ENCODE data around the gene ENPP1.

Gene ENPP1

DNA sequence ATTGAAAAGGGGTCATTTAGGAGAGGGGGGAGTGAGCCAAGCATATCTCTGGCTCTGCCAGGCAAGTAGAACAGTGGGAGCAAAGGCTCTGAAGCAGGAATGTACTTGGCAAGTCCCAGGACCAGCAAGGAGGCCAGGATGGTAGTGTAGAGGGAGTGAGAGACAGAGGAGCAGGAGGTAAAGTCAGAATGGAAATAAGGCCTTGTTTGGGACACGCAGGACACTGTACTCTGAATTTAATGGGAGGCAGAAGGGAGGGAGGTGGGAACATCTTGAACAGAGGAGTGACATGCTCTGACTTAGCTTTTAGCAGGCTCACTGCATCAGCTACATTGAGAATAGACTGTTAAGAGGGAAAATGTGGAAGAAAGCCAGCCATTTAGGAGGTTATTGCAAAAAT is 37.0 kb upstream of the ENPP1 start:
- TF ChIP-seq, protein P1, sequence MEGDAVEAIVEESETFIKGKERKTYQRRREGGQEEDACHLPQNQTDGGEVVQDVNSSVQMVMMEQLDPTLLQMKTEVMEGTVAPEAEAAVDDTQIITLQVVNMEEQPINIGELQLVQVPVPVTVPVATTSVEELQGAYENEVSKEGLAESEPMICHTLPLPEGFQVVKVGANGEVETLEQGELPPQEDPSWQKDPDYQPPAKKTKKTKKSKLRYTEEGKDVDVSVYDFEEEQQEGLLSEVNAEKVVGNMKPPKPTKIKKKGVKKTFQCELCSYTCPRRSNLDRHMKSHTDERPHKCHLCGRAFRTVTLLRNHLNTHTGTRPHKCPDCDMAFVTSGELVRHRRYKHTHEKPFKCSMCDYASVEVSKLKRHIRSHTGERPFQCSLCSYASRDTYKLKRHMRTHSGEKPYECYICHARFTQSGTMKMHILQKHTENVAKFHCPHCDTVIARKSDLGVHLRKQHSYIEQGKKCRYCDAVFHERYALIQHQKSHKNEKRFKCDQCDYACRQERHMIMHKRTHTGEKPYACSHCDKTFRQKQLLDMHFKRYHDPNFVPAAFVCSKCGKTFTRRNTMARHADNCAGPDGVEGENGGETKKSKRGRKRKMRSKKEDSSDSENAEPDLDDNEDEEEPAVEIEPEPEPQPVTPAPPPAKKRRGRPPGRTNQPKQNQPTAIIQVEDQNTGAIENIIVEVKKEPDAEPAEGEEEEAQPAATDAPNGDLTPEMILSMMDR (IDR thresholded peaks at IDR 0.05; ENCODE audit: low read depth, low read length, missing control alignments): no peak
- DNase-seq (ENCODE audit: low read depth): no peak
- no peak overlapping the region for H3K4me3 ChIP-seq (ENCODE audit: low read depth, low read length)
- in situ Hi-C loops (cut with HindIII; ENCODE audit: low sequenced_read_pairs): no loop called here

DNA sequence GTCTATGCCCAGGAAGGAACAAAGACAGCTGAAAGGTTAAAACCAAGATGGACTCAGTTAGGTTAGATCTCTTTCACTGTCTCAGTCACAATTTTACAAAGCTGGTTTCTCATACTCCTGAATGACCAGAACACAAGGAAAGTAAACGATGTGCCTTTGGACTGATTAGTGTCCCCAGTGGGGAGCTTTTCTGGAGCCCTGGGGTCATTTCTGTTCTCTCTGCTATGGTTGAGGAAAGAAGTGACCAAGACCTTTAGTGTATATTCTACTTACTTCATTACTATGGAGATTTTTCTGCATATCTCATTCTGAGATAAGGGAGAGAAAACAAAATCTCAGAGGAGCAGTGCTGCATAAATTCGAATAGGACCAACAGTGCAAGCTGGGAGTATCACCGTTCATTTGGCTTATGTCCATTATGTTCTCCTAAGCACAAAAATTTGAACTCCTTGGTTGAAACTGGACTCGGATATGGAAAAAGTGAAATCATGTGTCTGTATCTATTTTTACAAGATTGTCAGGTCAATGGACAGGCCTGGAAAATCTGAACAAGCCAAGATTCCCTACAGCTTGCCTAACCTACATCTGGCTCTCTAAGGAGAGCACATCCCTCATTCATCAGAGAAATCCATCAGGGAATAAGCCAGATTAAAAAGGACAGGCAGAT is 34.4 kb upstream of the ENPP1 start:
- H3K4me3 ChIP-seq (ENCODE audit: low read depth, low read length): no peak overlapping the region
- TF ChIP-seq, protein P1 (IDR thresholded peaks at IDR 0.05; ENCODE audit: low read depth, low read length, missing control alignments): no peak
- no peak for DNase-seq (ENCODE audit: low read depth)
- in situ Hi-C loops (cut with HindIII; ENCODE audit: low sequenced_read_pairs): no loop called here

DNA sequence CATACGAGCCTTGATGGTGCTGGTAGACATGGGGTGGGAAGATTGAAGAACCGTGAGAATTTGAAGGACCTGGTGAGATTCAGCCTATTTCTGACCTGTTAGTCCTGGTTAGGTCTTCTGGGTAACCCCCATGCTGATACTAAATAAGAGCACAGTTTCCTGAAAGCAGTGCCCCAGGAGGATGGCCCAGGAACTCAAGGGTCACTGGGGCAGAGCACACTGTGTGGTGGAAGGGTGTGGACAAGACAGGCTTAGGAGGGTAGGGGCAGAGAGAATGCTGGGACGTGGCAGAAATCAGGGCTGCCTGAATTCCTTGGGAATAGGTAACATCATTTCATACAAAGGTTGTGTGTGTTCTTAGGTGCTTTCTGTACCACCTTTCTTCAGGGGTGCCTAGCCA is 31.9 kb upstream of the ENPP1 start:
- in situ Hi-C loops (cut with HindIII; ENCODE audit: low sequenced_read_pairs): no loop called here
- H3K4me3 ChIP-seq (ENCODE audit: low read depth, low read length): no peak overlapping the region
- no peak for DNase-seq (ENCODE audit: low read depth)
- TF ChIP-seq, protein P1 (IDR thresholded peaks at IDR 0.05; ENCODE audit: low read depth, low read length, missing control alignments): no peak

DNA sequence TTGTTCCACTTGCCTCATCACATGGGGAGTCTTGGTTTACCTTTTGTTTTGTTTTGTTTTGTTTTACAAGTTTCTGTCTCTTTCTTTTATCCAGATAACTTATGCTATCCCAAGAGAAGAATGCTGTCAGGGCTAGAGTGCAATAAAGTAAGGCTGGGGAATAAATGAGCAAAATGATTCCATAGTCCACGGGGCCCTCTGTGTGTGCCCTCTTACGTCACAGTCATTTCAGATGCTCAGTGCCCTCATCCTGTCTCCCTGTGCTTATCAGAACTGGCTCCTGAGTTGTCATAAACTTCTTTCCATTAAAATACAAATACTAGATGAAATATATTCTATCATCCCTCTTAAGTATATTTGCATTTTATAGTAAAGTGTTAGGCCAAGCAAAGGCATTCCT is 30.8 kb upstream of the ENPP1 start:
- in situ Hi-C loops (cut with HindIII; ENCODE audit: low sequenced_read_pairs): no loop called here
- no peak overlapping the region for H3K4me3 ChIP-seq (ENCODE audit: low read depth, low read length)
- TF ChIP-seq, protein P1 (IDR thresholded peaks at IDR 0.05; ENCODE audit: low read depth, low read length, missing control alignments): no peak
- DNase-seq (ENCODE audit: low read depth): no peak

DNA sequence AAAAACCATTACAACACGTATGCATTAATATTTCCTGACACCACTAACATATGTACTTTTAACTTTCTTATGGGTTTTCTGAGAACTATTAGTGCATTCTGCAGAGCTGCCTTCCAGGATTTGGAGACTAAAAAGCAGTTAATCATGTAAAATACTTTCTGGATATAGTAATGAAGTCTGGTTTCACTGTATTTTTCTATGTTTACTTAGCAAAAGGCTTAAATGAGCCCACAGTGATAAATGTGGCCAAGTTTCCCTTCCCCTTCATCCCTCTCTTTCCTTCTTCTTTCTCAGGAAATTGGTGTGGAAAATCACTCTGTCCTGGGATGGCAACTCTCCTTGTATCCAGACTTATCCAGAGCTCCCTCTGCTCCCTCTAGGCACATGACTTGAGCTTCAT is 29.7 kb upstream of the ENPP1 start:
- H3K4me3 ChIP-seq (ENCODE audit: low read depth, low read length): no peak overlapping the region
- TF ChIP-seq, protein P1 (IDR thresholded peaks at IDR 0.05; ENCODE audit: low read depth, low read length, missing control alignments): no peak
- no peak for DNase-seq (ENCODE audit: low read depth)
- in situ Hi-C loops (cut with HindIII; ENCODE audit: low sequenced_read_pairs): no loop called here

DNA sequence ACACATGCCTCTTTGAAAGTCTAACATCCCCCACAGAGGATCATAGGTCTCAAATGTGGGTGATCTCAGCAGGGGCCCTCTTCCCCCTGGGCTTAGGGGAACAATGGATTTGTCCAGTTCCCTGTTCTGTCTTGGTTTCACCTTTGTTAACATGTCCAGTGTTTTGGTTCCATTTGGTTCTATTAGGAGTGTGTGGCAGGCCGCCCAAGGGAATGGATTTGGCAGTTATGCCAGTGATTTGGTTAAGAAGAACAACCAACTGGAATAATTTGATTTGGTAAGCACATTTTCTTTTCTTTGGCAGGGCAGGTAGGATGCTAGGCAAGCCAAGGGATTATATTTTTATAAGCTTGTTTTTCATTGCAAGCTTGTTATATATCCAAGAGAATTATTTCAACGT is 28.5 kb upstream of the ENPP1 start:
- TF ChIP-seq, protein P1 (IDR thresholded peaks at IDR 0.05; ENCODE audit: low read depth, low read length, missing control alignments): no peak

More for the DNA sequence above, 28.5 kb upstream of the ENPP1 start:
- in situ Hi-C loops (cut with HindIII; ENCODE audit: low sequenced_read_pairs): no loop called here
- DNase-seq (ENCODE audit: low read depth): peak; percentile 62
- H3K4me3 ChIP-seq (ENCODE audit: low read depth, low read length): no peak overlapping the region
